GM21786 (cell line): ENCODE results near the gene NUB1.

Source experiments
- ATAC-seq: cut with Tn5 transposase; IDR thresholded peaks from one replicate; pipeline ENCODE4 v1.9.1; 2021; ENCODE audit not compliant: unreplicated experiment

Gene NUB1

GRCh38 chr7:151420144-151420543, 78.5 kb downstream of the NUB1 start:
- no peak for ATAC-seq

DNA sequence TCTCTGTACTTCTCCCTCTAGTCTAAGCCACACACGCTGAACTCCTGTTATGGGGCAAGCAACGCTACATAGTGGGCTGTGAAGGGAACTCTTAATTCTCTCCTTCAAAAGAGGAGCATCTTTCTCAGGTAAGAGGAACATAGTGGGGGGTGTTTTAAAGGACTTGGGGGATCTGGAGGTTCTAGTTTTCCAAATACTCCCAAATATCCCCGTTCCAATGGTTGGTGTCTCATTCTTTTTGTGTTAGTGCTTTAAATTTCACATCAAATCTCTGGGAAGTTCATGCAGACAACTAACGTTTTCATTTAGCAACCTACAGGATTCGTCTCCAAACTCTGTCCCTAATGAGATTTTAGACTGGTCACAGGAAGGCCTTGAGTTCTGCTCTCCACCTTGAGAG, 80.6 kb downstream of the NUB1 start:
- no peak for ATAC-seq

- no peak for ATAC-seq
Observed at GRCh38 chr7:151423226-151423625, 81.6 kb downstream of the NUB1 start.

DNA sequence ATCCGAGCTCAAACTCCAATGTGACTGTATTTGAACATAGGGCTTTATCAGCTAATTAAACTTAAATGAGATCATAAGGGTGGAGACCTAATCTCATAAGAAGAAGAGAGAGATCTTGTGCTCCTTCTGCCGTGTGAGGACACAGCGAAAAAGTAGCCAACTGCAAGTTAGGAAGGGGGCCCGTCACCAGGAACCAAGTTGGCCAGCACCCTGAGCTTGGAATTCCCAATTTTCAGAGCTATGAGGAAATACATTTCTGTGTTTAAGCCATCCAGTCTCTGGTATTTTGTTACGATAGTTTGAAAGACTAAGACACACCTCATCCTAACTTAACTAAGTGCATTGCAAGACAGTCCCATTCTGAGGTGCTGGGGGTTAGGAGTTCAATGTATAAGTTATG, 82.3 kb downstream of the NUB1 start:
- ATAC-seq, result no peak

DNA sequence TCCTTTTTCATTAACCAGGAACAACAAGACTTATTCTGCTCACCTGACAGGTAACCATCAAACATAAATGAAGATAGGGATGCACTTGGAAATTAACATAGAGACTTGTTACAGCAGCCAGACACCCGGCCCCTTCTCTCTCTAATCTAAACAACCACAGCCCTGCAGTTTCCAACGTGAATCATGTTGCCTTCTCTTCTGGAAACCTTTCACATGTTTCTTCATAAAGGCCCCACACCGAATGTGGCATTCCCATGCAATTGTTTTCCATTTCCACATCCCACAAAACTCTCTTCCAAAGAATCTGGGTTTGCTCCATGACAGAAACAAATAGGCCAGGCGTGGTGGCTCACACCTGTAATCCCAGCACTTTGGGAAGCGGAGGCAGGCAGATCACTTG, 83.2 kb downstream of the NUB1 start:
- ATAC-seq, result no peak

DNA sequence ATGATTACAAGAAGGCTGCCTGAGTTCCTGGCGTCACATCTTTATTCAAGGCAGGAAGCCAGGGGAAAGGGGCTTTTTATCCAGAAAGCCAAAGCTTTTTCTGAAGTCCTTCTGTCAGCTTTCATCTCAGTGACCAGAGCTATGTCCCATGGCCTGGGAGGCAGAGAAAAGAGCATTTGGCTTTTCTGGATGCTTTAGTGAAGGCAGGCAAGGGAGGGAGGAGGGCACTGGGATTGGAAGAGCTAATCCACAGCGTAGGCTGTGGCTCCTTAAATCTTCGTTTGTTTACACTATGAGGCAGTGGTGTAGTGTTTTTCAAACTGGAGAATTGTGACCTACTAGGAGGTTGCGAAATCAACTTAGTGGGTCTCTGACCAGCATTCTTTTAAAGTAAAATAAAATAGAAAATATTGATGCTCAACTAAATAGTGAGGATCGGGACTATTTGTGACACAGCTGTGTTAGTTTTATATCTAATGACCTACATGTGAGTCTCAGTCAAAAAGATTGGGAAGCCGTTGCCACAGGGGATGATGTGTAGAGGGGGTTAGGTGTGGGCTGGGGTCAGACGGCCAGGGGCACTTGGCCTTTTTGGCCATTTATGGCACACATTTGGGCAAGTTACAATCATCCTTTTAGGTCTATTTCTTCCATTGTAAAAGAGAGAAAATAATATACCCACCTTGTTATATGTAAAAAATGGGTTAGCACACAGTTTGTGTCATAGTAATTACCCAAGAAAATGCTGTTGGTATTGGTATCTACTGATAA, 84.2 kb downstream of the NUB1 start:
- ATAC-seq, result no peak

GRCh38 chr7:151426441-151426903, 84.9 kb downstream of the NUB1 start:
- no peak for ATAC-seq

DNA sequence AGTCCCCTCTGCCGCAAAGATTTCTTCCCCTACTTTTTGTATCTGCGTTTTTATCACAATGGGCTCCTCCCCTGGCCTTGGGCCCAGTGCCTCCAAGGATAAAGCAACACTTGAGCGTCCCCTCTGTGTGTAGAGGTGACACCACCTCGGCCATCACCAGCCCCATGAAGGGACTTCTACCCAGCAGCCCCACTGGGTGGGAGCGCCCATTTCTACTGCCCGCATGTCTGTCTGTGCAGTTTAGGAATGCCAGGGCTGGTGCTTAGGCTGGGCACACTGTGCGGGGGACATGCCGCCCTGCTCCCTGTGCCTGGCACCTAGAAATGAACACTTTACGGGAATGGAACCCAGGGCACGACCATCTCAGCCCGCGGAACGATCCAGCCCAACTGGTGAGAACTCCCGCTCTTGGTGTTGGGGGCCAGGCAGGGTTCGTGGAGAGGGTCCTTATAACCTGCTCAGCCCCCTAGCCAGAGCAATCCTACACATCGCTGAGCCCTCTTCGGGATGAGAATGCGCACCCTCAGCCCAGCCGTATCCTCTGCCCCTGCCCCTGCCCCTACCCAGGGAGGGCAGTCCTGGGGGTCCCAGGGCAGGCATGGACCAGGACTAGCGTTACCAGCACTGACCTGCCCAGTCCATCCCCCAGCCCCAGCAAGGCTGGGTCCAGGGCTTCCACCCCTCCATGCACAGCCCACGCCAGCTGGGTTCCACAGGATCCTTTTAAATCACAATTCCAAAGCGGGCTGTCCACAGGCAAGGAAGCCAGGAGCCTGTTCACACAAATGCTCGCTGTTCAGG, 85.5 kb downstream of the NUB1 start:
- ATAC-seq, result no peak

DNA sequence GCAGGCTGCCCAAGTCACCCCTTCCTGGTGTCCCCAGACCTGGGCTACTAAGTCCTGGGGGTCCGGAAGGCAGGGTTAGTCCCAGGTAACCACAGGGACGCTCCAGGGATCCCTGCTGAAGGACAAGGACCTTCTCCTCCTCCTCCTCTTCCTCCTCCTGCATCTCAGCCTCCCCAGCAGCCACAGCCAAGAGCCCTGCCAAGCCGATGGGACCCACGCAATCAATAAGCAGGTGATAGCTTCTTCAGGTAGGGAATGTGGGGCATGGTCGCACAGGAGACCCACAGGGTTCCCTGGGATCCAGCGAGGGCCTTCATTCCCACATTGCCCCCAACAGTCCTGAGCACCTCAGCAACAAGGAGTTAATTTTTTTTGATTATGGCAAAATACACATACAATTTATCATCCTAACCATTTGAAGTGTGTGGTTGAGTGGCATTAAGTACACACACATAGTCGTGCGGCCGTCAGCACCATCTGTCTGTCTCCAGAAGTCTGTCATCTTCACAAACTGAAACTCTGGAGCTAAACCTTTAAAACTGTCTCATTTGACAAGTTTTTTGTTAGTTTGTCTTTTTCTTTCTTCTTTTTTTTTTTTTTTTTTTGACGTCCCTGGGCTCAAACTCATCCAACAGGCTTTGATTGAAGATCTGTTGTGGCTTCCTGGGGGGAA, 86.2 kb downstream of the NUB1 start:
- no peak for ATAC-seq
